Endothelial cell of umbilical vein (primary cell): ENCODE results near the gene MS4A10.

Source experiments
- EZH2 ChIP-seq: IDR thresholded peaks from 2 replicates; pipeline ENCODE4 v1.6.1; 2012; ENCODE audit warnings: borderline replicate concordance, low read depth, mild to moderate bottlenecking, moderate library complexity, low read length, inconsistent platforms; ENCODE audit not compliant: severe bottlenecking
- TF ChIP-seq, protein P1 (sequence below), 2 donors: IDR thresholded peaks; 1 replicate in 1 of 2; 2 replicates in 1 of 2; pipeline ENCODE4 v1.5.1; 2011; ENCODE audit warnings: low read length in 2 of 2, mild to moderate bottlenecking in 2 of 2, moderate library complexity in 2 of 2, control low read depth in 1 of 2, inconsistent platforms in 1 of 2, low read depth in 1 of 2; ENCODE audit not compliant: insufficient read depth in 1 of 2; ENCODE audit errors: extremely low read depth in 1 of 2

DNA sequence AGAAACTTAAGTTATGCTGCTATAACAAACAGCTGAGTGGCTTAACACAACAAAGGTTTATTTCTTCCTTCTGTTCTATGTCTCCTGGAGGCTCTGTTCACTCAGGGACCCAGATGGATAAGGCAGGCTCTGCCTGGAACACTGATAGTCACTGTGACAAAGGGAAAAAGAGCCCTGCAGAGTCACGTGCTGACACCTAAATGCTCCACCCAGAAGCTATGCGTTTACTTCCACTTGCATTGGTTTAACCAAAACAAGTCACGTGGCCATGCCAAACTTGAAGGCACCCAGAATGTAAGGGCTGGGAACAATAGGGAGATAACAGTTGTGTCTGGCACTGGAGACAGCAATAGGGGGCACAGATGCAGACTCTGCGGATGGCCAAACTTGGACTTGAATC is 31.8 kb upstream of the MS4A10 start:
- TF ChIP-seq, protein P1, sequence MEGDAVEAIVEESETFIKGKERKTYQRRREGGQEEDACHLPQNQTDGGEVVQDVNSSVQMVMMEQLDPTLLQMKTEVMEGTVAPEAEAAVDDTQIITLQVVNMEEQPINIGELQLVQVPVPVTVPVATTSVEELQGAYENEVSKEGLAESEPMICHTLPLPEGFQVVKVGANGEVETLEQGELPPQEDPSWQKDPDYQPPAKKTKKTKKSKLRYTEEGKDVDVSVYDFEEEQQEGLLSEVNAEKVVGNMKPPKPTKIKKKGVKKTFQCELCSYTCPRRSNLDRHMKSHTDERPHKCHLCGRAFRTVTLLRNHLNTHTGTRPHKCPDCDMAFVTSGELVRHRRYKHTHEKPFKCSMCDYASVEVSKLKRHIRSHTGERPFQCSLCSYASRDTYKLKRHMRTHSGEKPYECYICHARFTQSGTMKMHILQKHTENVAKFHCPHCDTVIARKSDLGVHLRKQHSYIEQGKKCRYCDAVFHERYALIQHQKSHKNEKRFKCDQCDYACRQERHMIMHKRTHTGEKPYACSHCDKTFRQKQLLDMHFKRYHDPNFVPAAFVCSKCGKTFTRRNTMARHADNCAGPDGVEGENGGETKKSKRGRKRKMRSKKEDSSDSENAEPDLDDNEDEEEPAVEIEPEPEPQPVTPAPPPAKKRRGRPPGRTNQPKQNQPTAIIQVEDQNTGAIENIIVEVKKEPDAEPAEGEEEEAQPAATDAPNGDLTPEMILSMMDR (IDR thresholded peaks at IDR 0.05; ENCODE audit: extremely low read depth in 1 of 2, insufficient read depth in 1 of 2, low read depth in 1 of 2, low read length in 2 of 2), result no peak
- no peak for TF ChIP-seq EZH2
